ENCODE measurements around the gene CD8A.

CD8A gene

GRCh38 chr2:86808315-86809161, 17.8 kb upstream of the CD8A start:
- peak; percentile 85 to 92 for DNase-seq (ENCODE audit: low read depth in 2 of 2)

GRCh38 chr2:86807468-86808275, 17.0 kb upstream of the CD8A start:
- no peak for DNase-seq (ENCODE audit: low read depth in 2 of 2)

GRCh38 chr2:86807133-86807467, 16.4 kb upstream of the CD8A start:
- no peak for DNase-seq (ENCODE audit: low read depth in 2 of 2)

GRCh38 chr2:86806059-86806857, 15.5 kb upstream of the CD8A start:
- DNase-seq (ENCODE audit: low read depth in 2 of 2): no peak

- DNase-seq (ENCODE audit: low read depth in 2 of 2): no peak
These were observed 10.3 kb upstream of the CD8A start for GRCh38 chr2:86800856-86801567.

GRCh38 chr2:86794861-86795260, 4.1 kb upstream of the CD8A start:
- DNase-seq (ENCODE audit: low read depth in 2 of 2): no peak

GRCh38 chr2:86793752-86794151, 3.0 kb upstream of the CD8A start:
- no peak for DNase-seq (ENCODE audit: low read depth in 2 of 2)

GRCh38 chr2:86791573-86791972, 860 bp upstream of the CD8A start:
- DNase-seq (ENCODE audit: low read depth in 2 of 2): no peak

- no peak for DNase-seq (ENCODE audit: low read depth in 2 of 2)
These were observed 508 bp downstream of the CD8A start for GRCh38 chr2:86790134-86790675.

- DNase-seq (ENCODE audit: low read depth in 2 of 2): no peak
These were observed 1.0 kb downstream of the CD8A start for GRCh38 chr2:86789687-86790133.

- DNase-seq (ENCODE audit: low read depth in 2 of 2): no peak
These were observed 1.6 kb downstream of the CD8A start for GRCh38 chr2:86788881-86789686.

GRCh38 chr2:86788165-86788564, 2.5 kb downstream of the CD8A start:
- no peak for DNase-seq (ENCODE audit: low read depth in 2 of 2)

- DNase-seq (ENCODE audit: low read depth in 2 of 2): no peak
These were observed 3.0 kb downstream of the CD8A start for GRCh38 chr2:86787736-86788135.

GRCh38 chr2:86786001-86786536, 4.6 kb downstream of the CD8A start:
- no peak for DNase-seq (ENCODE audit: low read depth in 2 of 2)

- DNase-seq (ENCODE audit: low read depth in 2 of 2): no peak
These were observed 5.3 kb downstream of the CD8A start for GRCh38 chr2:86785456-86785855.

- DNase-seq (ENCODE audit: low read depth in 2 of 2): no peak
These were observed 6.9 kb downstream of the CD8A start for GRCh38 chr2:86783615-86784339.

- no peak for DNase-seq (ENCODE audit: low read depth in 2 of 2)
These were observed 8.0 kb downstream of the CD8A start for GRCh38 chr2:86782748-86783147.

GRCh38 chr2:86781363-86781762, 9.3 kb downstream of the CD8A start:
- no peak for DNase-seq (ENCODE audit: low read depth in 2 of 2)

GRCh38 chr2:86779971-86780370, 10.7 kb downstream of the CD8A start:
- no peak for DNase-seq (ENCODE audit: low read depth in 2 of 2)
